ENCODE results near the gene SLC2A13.

The SLC2A13 gene

GRCh38 chr12:39993268-39993667, 112.6 kb downstream of the SLC2A13 start:
- DNase-seq (ENCODE audit: low read depth, low spot score): no peak

- DNase-seq (ENCODE audit: low read depth, low spot score): peak; percentile 54
Observed at GRCh38 chr12:39990122-39991101, 115.5 kb downstream of the SLC2A13 start.

- no peak for DNase-seq (ENCODE audit: low read depth, low spot score)
Observed at GRCh38 chr12:39989501-39989900, 116.4 kb downstream of the SLC2A13 start.

GRCh38 chr12:39988574-39988973, 117.3 kb downstream of the SLC2A13 start:
- DNase-seq (ENCODE audit: low read depth, low spot score): no peak

GRCh38 chr12:39986674-39987073, 119.2 kb downstream of the SLC2A13 start:
- DNase-seq (ENCODE audit: low read depth, low spot score): no peak

- no peak for DNase-seq (ENCODE audit: low read depth, low spot score)
Observed at GRCh38 chr12:39984670-39985069, 121.2 kb downstream of the SLC2A13 start.

GRCh38 chr12:39975374-39975918, 130.4 kb downstream of the SLC2A13 start:
- no peak for DNase-seq (ENCODE audit: low read depth, low spot score)

- DNase-seq (ENCODE audit: low read depth, low spot score): peak; percentile 8
Observed at GRCh38 chr12:39972119-39972518, 133.8 kb downstream of the SLC2A13 start.

- no peak for DNase-seq (ENCODE audit: low read depth, low spot score)
Observed at GRCh38 chr12:39971348-39971747, 134.5 kb downstream of the SLC2A13 start.

- no peak for DNase-seq (ENCODE audit: low read depth, low spot score)
Observed at GRCh38 chr12:39966721-39967120, 139.2 kb downstream of the SLC2A13 start.

- no peak for DNase-seq (ENCODE audit: low read depth, low spot score)
Observed at GRCh38 chr12:39966256-39966655, 139.6 kb downstream of the SLC2A13 start.

GRCh38 chr12:39959467-39959866, 146.4 kb downstream of the SLC2A13 start:
- no peak for DNase-seq (ENCODE audit: low read depth, low spot score)

GRCh38 chr12:39959031-39959430, 146.8 kb downstream of the SLC2A13 start:
- DNase-seq (ENCODE audit: low read depth, low spot score): no peak

- no peak for DNase-seq (ENCODE audit: low read depth, low spot score)
Observed at GRCh38 chr12:39958377-39958776, 147.5 kb downstream of the SLC2A13 start.

GRCh38 chr12:39956725-39957124, 149.2 kb downstream of the SLC2A13 start:
- no peak for DNase-seq (ENCODE audit: low read depth, low spot score)

GRCh38 chr12:39946361-39947280, 159.3 kb downstream of the SLC2A13 start:
- no peak for DNase-seq (ENCODE audit: low read depth, low spot score)

GRCh38 chr12:39937119-39937518, 168.8 kb downstream of the SLC2A13 start:
- no peak for DNase-seq (ENCODE audit: low read depth, low spot score)

GRCh38 chr12:39935839-39936238, 170.0 kb downstream of the SLC2A13 start:
- DNase-seq (ENCODE audit: low read depth, low spot score): no peak

GRCh38 chr12:39935275-39935674, 170.6 kb downstream of the SLC2A13 start:
- no peak for DNase-seq (ENCODE audit: low read depth, low spot score)

GRCh38 chr12:39931857-39932256, 174.0 kb downstream of the SLC2A13 start:
- DNase-seq (ENCODE audit: low read depth, low spot score): no peak

GRCh38 chr12:39931231-39931630, 174.7 kb downstream of the SLC2A13 start:
- no peak for DNase-seq (ENCODE audit: low read depth, low spot score)

- no peak for DNase-seq (ENCODE audit: low read depth, low spot score)
Observed at GRCh38 chr12:39930101-39930500, 175.8 kb downstream of the SLC2A13 start.

Measured in astrocyte of the hippocampus (primary cell).